Spleen (tissue), 11 donors: Measurements from ENCODE around the gene KIFC3. TPM values are rescaled to one million over a fixed set of nuclear protein-coding genes. Genes with fewer than 3 reads are reported as not detected.
"Not testable (repeated sequence)": the region's sequence is repeated elsewhere in the genome, so short reads cannot be mapped to it uniquely, and the experiment has no call there.

ENCODE experiments used
- DNase-seq: peaks from one replicate; pipeline ENCODE4 v3.0.0-alpha.2; 2020
- H3K27ac ChIP-seq, 8 donors: fragments of 200-600 bp; sonication (generic) in 7 of 8; 1 replicate in 4 of 8; 2 replicates in 4 of 8; pipeline versions ENCODE4 v1.5.0 to v1.8.0; 2016 to 2021; ENCODE audit warnings: inconsistent platforms in 4 of 8, mild to moderate bottlenecking in 4 of 8, moderate library complexity in 1 of 8
- H3K27me3 ChIP-seq, 7 donors: fragments of 200-600 bp; sonication (generic) in 6 of 7; replicated peaks in 1 of 7; 1 replicate in 4 of 7; 2 replicates in 3 of 7; pipeline versions ENCODE4 v1.5.0 to v1.8.0; 2016 to 2021; ENCODE audit warnings: inconsistent platforms in 3 of 7, mild to moderate bottlenecking in 1 of 7
- H3K36me3 ChIP-seq, 6 donors: fragments of 200-600 bp; sonication (generic) in 5 of 6; 1 replicate in 4 of 6; 2 replicates in 2 of 6; pipeline versions ENCODE4 v1.5.0 to v1.8.0; 2016 to 2021; ENCODE audit warnings: inconsistent platforms in 2 of 6
- H3K4me1 ChIP-seq, 6 donors: fragments of 200-600 bp; sonication (generic) in 5 of 6; 1 replicate in 3 of 6; 2 replicates in 3 of 6; pipeline versions ENCODE4 v1.5.0 to v1.8.0; 2016 to 2021; ENCODE audit warnings: inconsistent platforms in 3 of 6
- H3K4me3 ChIP-seq, 8 donors: fragments of 200-600 bp; sonication (generic) in 7 of 8; 1 replicate in 4 of 8; 2 replicates in 4 of 8; pipeline versions ENCODE4 v1.5.0 to v1.8.0; 2016 to 2021; ENCODE audit warnings: inconsistent platforms in 4 of 8, mild to moderate bottlenecking in 4 of 8, moderate library complexity in 2 of 8
- H3K9me3 ChIP-seq, 8 donors: fragments of 200-600 bp; sonication (generic) in 7 of 8; 1 replicate in 4 of 8; 2 replicates in 4 of 8; pipeline versions ENCODE4 v1.5.0 to v1.8.0; 2016 to 2021; ENCODE audit warnings: inconsistent platforms in 4 of 8
- CTCF ChIP-seq, 11 experiments: fragments of 200-600 bp in 7 of 11; fragments of 450-650 bp in 4 of 11; sonication (generic) in 4 of 11; IDR thresholded peaks in 8 of 11; conservative IDR thresholded peaks in 3 of 11; 1 replicate in 7 of 11; 2 replicates in 4 of 11; pipeline versions ENCODE4 v1.4.0 to v1.8.0; 2016 to 2021; ENCODE audit warnings: antibody characterized with exemption in 11 of 11, inconsistent platforms in 4 of 11, mild to moderate bottlenecking in 1 of 11
- POLR2A ChIP-seq, 3 donors: fragments of 450-650 bp; IDR thresholded peaks; one replicate each; pipeline ENCODE4 v1.5.1; 2017; ENCODE audit warnings: antibody characterized with exemption in 3 of 3, mild to moderate bottlenecking in 1 of 3
- POLR2AphosphoS5 ChIP-seq, 3 donors: sonication (generic); formaldehyde crosslinking; IDR thresholded peaks; one replicate each; pipeline ENCODE4 v1.5.1; 2017; ENCODE audit warnings: antibody characterized with exemption in 3 of 3
- WGBS, 5 donors: extraction: QIAGEN DNeasy Blood & Tissue Kit in 3 of 5; methylation state at CpG; one replicate each; pipeline versions ENCODE4 v1.1.5 to v1.1.7; 2013 to 2018; 5-methylcytosine and 5-hydroxymethylcytosine counted together
- intact Hi-C: fragments of 100-400 bp; cut with DNase I; formaldehyde crosslinking; loops from one replicate; pipeline ENCODE4 v1.15.0; 2023; ENCODE audit warnings: low total_unique reads
- polyA plus RNA-seq, 3 donors: library from polyadenylated mRNA; stranded (reverse); fragments of 200-250 nt; gene quantifications; one replicate each; pipeline ENCODE4 v1.2.1, GENCODE V29; 2013
- total RNA-seq, 7 donors: library from RNA; depleted of rRNA in 3 of 7; stranded (reverse); fragments of >200 nt in 3 of 7; fragmentation: NEBNext Ultra II Directional in 4 of 7; extraction: Animal tissue kit (Norgen Biotek cat#: 25700) in 4 of 7; gene quantifications; one replicate each; pipeline versions ENCODE4 v1.1.0 to v1.2.1, GENCODE V29; 2016 to 2021
- donor health status: healthy with polysubstance abuse.
- donor health status: DM: no; HTN: no; CAD: no; lungs with moderate emphysema.
- donor health status: DM: no; HTN: no; CAD: no.
- donor health status: Bipolar disorder and iron deficiency.
- donor health status: healthy.
- donor health status: DM: no; HTN: no; CAD: no.
- donor health status: DM: yes; HTN: yes; CAD: no.

The KIFC3 gene
- total and polyA plus RNA-seq, 10 donors: 4.6 to 61.5 (median 42.6) TPM

GRCh38 chr16:57813466-57813865, 11.2 kb upstream of the KIFC3 start:
- no peak overlapping the region for H3K27ac ChIP-seq
- no peaks in the 10 kb centered on the region for H3K9me3 ChIP-seq
- H3K4me3 ChIP-seq: no peak overlapping the region
- H3K27me3 ChIP-seq: no peaks in the 10 kb centered on the region
- no peak for TF ChIP-seq POLR2A (IDR thresholded peaks at IDR 0.05)
- TF ChIP-seq CTCF (IDR thresholded peaks at IDR 0.05 in 8 of 11, conservative IDR thresholded peaks at IDR 0.05 in 3 of 11): no peak
- no peak for TF ChIP-seq POLR2AphosphoS5 (IDR thresholded peaks at IDR 0.05)
- H3K4me1 ChIP-seq: peaks cover 21 to 52% (median 35%) of the 10 kb centered on the region in 6 donors
- DNase-seq: no peak
- 83 to 94% (median 84%) methylated on average over 6 to 8 of the region's 8 CpGs for WGBS, 5 donors
- no peaks in the 10 kb centered on the region for H3K36me3 ChIP-seq
- intact Hi-C loops: no loop called here

- DNase-seq, intact Hi-C loops, H3K9me3 ChIP-seq, H3K36me3 ChIP-seq, H3K27me3 ChIP-seq, H3K4me3 ChIP-seq: not testable (repeated sequence)
- Histone ChIP-seq H3K27ac (peak overlapping the region in 4 of 8 donors; percentile 83 to 89 (median 84)), H3K4me1 (peaks cover 21 to 59% (median 39%) of the 10 kb centered on the region in 6 donors)
- WGBS, 5 donors: 83 to 88% (median 87%) methylated on average over 8 of the region's 8 CpGs
Observed at GRCh38 chr16:57811340-57811739, 9.0 kb upstream of the KIFC3 start.

- intact Hi-C loops: no loop called here
- Histone ChIP-seq H3K27me3 (peaks cover 0 to 4% (median 0%) of the 10 kb centered on the region in 7 donors), H3K27ac (peak overlapping the region; percentile 60 to 89 (median 83)), H3K36me3 (no peaks in the 10 kb centered on the region), H3K9me3 (no peaks in the 10 kb centered on the region), H3K4me1 (peaks cover 21 to 50% (median 35%) of the 10 kb centered on the region in 6 donors), H3K4me3 (peak overlapping the region in 2 of 8 donors; percentile 2 to 45)
- DNase-seq: peak; percentile 96
- 12 to 17% (median 13%) methylated on average over 11 to 14 of the region's 14 CpGs for WGBS, 5 donors
- TF ChIP-seq POLR2A (IDR thresholded peaks at IDR 0.05): peak in 1 of 3 donors; percentile 38
- no peak for TF ChIP-seq CTCF (IDR thresholded peaks at IDR 0.05 in 8 of 11, conservative IDR thresholded peaks at IDR 0.05 in 3 of 11)
- peak; percentile 84 to 90 (median 87) for TF ChIP-seq POLR2AphosphoS5 (IDR thresholded peaks at IDR 0.05)
Observed at GRCh38 chr16:57810197-57811031, 8.1 kb upstream of the KIFC3 start.

- Histone ChIP-seq H3K36me3 (no peaks in the 10 kb centered on the region), H3K27me3 (peaks cover 0 to 4% (median 0%) of the 10 kb centered on the region in 7 donors), H3K27ac (peak overlapping the region in 7 of 8 donors; percentile 73 to 89 (median 83)), H3K9me3 (no peaks in the 10 kb centered on the region), H3K4me1 (peaks cover 21 to 43% (median 35%) of the 10 kb centered on the region in 6 donors), H3K4me3 (peak overlapping the region in 1 of 8 donors; percentile 45)
- 81 to 87% (median 83%) methylated on average over 15 of the region's 15 CpGs for WGBS, 5 donors
- DNase-seq: no peak
- intact Hi-C loops: no loop called here
- TF ChIP-seq CTCF (IDR thresholded peaks at IDR 0.05 in 8 of 11, conservative IDR thresholded peaks at IDR 0.05 in 3 of 11) (no peak), POLR2AphosphoS5 (IDR thresholded peaks at IDR 0.05) (no peak), POLR2A (IDR thresholded peaks at IDR 0.05) (no peak)
Observed at GRCh38 chr16:57809276-57810196, 7.2 kb upstream of the KIFC3 start.
